GM23338 (cell line): ENCODE measurements around the gene ZNF880. TPM values are rescaled to one million over a fixed set of nuclear protein-coding genes. Genes with fewer than 3 reads are reported as not detected.

Experiments used
- ATAC-seq: fragments of 200-7000 bp; cut with Tn5 transposase; 3 replicates; pipeline ENCODE4 v1.9.1; 2020
- DNase-seq: peaks from one replicate; pipeline ENCODE4 v3.0.0-alpha.2; 2015; ENCODE audit warnings: low spot score
- H2AFZ ChIP-seq: fragments of 200-600 bp; sonication (generic); 2 replicates; pipeline ENCODE4 v1.8.0; 2016; ENCODE audit warnings: antibody characterized with exemption, mild to moderate bottlenecking, moderate library complexity
- H3F3A ChIP-seq: fragments of 200-600 bp; sonication (generic); replicated peaks from 2 replicates; pipeline ENCODE4 v1.8.0; 2017; ENCODE audit warnings: antibody characterized with exemption, mixed run types, low read depth
- H3K27ac ChIP-seq: fragments of 200-600 bp; sonication (generic); 2 replicates; pipeline ENCODE4 v1.6.1; 2016; ENCODE audit warnings: low read depth
- H3K27me3 ChIP-seq: fragments of 200-600 bp; sonication (generic); 2 replicates; pipeline ENCODE4 v1.8.0; 2016; ENCODE audit warnings: mild to moderate bottlenecking, mixed run types, moderate library complexity; ENCODE audit not compliant: insufficient read depth
- H3K36me3 ChIP-seq: fragments of 200-600 bp; sonication (generic); 2 replicates; pipeline ENCODE4 v1.8.0; 2016; ENCODE audit warnings: mild to moderate bottlenecking; ENCODE audit not compliant: insufficient read depth
- H3K4me1 ChIP-seq: fragments of 200-600 bp; sonication (generic); 2 replicates; pipeline ENCODE4 v1.8.0; 2016; ENCODE audit warnings: mild to moderate bottlenecking, moderate library complexity; ENCODE audit not compliant: insufficient read depth
- H3K4me2 ChIP-seq: fragments of 200-600 bp; sonication (generic); 2 replicates; pipeline ENCODE4 v1.7.1; 2017; ENCODE audit warnings: mixed run types
- H3K4me3 ChIP-seq: fragments of 200-600 bp; sonication (generic); 2 replicates; pipeline ENCODE4 v1.6.1; 2016; ENCODE audit warnings: mixed run types
- H3K79me2 ChIP-seq: fragments of 200-600 bp; sonication (generic); replicated peaks from 2 replicates; pipeline ENCODE4 v1.8.0; 2017; ENCODE audit warnings: mild to moderate bottlenecking; ENCODE audit not compliant: insufficient read depth
- H3K9me2 ChIP-seq: fragments of 200-600 bp; sonication (generic); 2 replicates; pipeline ENCODE4 v1.8.0; 2017; ENCODE audit not compliant: insufficient read depth
- H4K20me1 ChIP-seq: fragments of 200-600 bp; sonication (generic); replicated peaks from 2 replicates; pipeline ENCODE4 v1.8.0; 2017; ENCODE audit warnings: mild to moderate bottlenecking; ENCODE audit not compliant: insufficient read depth
- H3K27ac Mint-ChIP-seq: 2 replicates; pipeline ENCODE4 v1.8.0; 2020; ENCODE audit warnings: inconsistent platforms, mild to moderate bottlenecking, moderate library complexity, mixed read lengths
- H3K27me3 Mint-ChIP-seq: 3 replicates; pipeline ENCODE4 v1.8.0; 2022; ENCODE audit warnings: low read depth, mild to moderate bottlenecking, moderate library complexity, mixed read lengths, inconsistent platforms; ENCODE audit not compliant: insufficient read depth, poor library complexity
- H3K36me3 Mint-ChIP-seq: 3 replicates; pipeline ENCODE4 v1.8.0; 2021; ENCODE audit warnings: low read depth, mild to moderate bottlenecking, inconsistent platforms, moderate library complexity, mixed read lengths
- H3K4me1 Mint-ChIP-seq: 3 replicates; pipeline ENCODE4 v1.8.0; 2020; ENCODE audit warnings: mild to moderate bottlenecking, inconsistent platforms, mixed read lengths
- H3K4me3 Mint-ChIP-seq: 3 replicates; pipeline ENCODE4 v1.8.0; 2021; ENCODE audit warnings: moderate library complexity, mild to moderate bottlenecking, inconsistent platforms, mixed read lengths
- H3K9me3 Mint-ChIP-seq: 3 replicates; pipeline ENCODE4 v1.8.0; 2020; ENCODE audit warnings: moderate library complexity, mild to moderate bottlenecking, inconsistent platforms, mixed read lengths
- CREB1 ChIP-seq: fragments of 250-450 bp; sonication (Bioruptor Pico); IDR thresholded peaks from 2 replicates; pipeline ENCODE4 v1.5.0; 2020; ENCODE audit warnings: low read depth, mild to moderate bottlenecking, moderate library complexity
- EZH2 ChIP-seq: fragments of 200-600 bp; sonication (generic); IDR thresholded peaks from one replicate; pipeline ENCODE4 v1.8.0; 2017; ENCODE audit warnings: antibody characterized with exemption, mild to moderate bottlenecking, low read depth; ENCODE audit not compliant: unreplicated experiment
- EZH2phosphoT487 ChIP-seq: fragments of 200-600 bp; sonication (generic); IDR thresholded peaks from one replicate; pipeline ENCODE4 v1.8.1; 2018; ENCODE audit warnings: antibody characterized with exemption; ENCODE audit not compliant: unreplicated experiment
- JUNB ChIP-seq: IDR thresholded peaks from one replicate; pipeline ENCODE4 v1.6.1; 2016; ENCODE audit warnings: antibody characterized with exemption; ENCODE audit not compliant: unreplicated experiment
- POLR2AphosphoS5 ChIP-seq: IDR thresholded peaks from 2 replicates; pipeline ENCODE4 v1.6.1; 2016; ENCODE audit warnings: antibody characterized with exemption, low read depth
- STAT1 ChIP-seq: IDR thresholded peaks from one replicate; pipeline ENCODE4 v1.6.1; 2016; ENCODE audit warnings: antibody characterized with exemption; ENCODE audit not compliant: unreplicated experiment
- ZNF114 ChIP-seq: fragments of 250-450 bp; sonication (Bioruptor Pico); IDR thresholded peaks from 2 replicates; pipeline ENCODE4 v1.5.0; 2020; ENCODE audit warnings: mild to moderate bottlenecking, moderate library complexity
- polyA plus RNA-seq: library from polyadenylated mRNA; unstranded; fragments of >200 nt; fragmentation: Nextera tagmentation; extraction: Ambion mirVana; gene quantifications from 2 replicates; pipeline ENCODE4 v1.2.1, GENCODE V29; 2016
- total RNA-seq: library from RNA; depleted of rRNA; stranded (reverse); fragments of >200 nt; shearing (Covaris generic); gene quantifications from 2 replicates; pipeline ENCODE4 v1.2.3, GENCODE V29; 2014
- TF ChIP-seq, protein P1 (sequence below): IDR thresholded peaks from one replicate; pipeline ENCODE4 v1.6.1; 2018; ENCODE audit warnings: antibody characterized with exemption; ENCODE audit not compliant: unreplicated experiment
- TF ChIP-seq, protein P2 (sequence below): fragments of 250-450 bp; sonication (Bioruptor Pico); IDR thresholded peaks from 2 replicates; pipeline ENCODE4 v1.5.0; 2020; ENCODE audit warnings: mild to moderate bottlenecking, moderate library complexity

Gene ZNF880
- total and polyA plus RNA-seq, 2 experiments from 2014 or later = 49.1 to 57.4 TPM

DNA sequence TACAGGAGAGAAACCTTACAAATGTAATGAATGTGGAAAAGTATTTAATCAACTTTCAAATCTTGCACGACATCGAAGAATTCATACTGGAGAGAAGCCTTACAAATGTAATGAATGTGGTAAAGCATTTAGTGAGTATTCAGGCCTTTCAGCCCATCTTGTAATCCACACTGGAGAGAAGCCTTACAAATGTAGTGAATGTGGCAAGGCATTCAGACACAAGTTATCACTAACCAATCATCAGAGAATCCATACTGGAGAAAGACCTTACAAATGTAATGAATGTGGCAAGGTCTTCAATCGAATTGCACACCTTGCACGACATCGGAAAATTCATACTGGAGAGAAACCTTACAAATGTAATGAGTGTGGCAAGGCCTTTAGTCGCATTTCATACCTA is 47.3 kb upstream of the ZNF880 start (continued):
- TF ChIP-seq, protein P1, sequence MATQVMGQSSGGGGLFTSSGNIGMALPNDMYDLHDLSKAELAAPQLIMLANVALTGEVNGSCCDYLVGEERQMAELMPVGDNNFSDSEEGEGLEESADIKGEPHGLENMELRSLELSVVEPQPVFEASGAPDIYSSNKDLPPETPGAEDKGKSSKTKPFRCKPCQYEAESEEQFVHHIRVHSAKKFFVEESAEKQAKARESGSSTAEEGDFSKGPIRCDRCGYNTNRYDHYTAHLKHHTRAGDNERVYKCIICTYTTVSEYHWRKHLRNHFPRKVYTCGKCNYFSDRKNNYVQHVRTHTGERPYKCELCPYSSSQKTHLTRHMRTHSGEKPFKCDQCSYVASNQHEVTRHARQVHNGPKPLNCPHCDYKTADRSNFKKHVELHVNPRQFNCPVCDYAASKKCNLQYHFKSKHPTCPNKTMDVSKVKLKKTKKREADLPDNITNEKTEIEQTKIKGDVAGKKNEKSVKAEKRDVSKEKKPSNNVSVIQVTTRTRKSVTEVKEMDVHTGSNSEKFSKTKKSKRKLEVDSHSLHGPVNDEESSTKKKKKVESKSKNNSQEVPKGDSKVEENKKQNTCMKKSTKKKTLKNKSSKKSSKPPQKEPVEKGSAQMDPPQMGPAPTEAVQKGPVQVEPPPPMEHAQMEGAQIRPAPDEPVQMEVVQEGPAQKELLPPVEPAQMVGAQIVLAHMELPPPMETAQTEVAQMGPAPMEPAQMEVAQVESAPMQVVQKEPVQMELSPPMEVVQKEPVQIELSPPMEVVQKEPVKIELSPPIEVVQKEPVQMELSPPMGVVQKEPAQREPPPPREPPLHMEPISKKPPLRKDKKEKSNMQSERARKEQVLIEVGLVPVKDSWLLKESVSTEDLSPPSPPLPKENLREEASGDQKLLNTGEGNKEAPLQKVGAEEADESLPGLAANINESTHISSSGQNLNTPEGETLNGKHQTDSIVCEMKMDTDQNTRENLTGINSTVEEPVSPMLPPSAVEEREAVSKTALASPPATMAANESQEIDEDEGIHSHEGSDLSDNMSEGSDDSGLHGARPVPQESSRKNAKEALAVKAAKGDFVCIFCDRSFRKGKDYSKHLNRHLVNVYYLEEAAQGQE = no peak
- TF ChIP-seq, protein P2, sequence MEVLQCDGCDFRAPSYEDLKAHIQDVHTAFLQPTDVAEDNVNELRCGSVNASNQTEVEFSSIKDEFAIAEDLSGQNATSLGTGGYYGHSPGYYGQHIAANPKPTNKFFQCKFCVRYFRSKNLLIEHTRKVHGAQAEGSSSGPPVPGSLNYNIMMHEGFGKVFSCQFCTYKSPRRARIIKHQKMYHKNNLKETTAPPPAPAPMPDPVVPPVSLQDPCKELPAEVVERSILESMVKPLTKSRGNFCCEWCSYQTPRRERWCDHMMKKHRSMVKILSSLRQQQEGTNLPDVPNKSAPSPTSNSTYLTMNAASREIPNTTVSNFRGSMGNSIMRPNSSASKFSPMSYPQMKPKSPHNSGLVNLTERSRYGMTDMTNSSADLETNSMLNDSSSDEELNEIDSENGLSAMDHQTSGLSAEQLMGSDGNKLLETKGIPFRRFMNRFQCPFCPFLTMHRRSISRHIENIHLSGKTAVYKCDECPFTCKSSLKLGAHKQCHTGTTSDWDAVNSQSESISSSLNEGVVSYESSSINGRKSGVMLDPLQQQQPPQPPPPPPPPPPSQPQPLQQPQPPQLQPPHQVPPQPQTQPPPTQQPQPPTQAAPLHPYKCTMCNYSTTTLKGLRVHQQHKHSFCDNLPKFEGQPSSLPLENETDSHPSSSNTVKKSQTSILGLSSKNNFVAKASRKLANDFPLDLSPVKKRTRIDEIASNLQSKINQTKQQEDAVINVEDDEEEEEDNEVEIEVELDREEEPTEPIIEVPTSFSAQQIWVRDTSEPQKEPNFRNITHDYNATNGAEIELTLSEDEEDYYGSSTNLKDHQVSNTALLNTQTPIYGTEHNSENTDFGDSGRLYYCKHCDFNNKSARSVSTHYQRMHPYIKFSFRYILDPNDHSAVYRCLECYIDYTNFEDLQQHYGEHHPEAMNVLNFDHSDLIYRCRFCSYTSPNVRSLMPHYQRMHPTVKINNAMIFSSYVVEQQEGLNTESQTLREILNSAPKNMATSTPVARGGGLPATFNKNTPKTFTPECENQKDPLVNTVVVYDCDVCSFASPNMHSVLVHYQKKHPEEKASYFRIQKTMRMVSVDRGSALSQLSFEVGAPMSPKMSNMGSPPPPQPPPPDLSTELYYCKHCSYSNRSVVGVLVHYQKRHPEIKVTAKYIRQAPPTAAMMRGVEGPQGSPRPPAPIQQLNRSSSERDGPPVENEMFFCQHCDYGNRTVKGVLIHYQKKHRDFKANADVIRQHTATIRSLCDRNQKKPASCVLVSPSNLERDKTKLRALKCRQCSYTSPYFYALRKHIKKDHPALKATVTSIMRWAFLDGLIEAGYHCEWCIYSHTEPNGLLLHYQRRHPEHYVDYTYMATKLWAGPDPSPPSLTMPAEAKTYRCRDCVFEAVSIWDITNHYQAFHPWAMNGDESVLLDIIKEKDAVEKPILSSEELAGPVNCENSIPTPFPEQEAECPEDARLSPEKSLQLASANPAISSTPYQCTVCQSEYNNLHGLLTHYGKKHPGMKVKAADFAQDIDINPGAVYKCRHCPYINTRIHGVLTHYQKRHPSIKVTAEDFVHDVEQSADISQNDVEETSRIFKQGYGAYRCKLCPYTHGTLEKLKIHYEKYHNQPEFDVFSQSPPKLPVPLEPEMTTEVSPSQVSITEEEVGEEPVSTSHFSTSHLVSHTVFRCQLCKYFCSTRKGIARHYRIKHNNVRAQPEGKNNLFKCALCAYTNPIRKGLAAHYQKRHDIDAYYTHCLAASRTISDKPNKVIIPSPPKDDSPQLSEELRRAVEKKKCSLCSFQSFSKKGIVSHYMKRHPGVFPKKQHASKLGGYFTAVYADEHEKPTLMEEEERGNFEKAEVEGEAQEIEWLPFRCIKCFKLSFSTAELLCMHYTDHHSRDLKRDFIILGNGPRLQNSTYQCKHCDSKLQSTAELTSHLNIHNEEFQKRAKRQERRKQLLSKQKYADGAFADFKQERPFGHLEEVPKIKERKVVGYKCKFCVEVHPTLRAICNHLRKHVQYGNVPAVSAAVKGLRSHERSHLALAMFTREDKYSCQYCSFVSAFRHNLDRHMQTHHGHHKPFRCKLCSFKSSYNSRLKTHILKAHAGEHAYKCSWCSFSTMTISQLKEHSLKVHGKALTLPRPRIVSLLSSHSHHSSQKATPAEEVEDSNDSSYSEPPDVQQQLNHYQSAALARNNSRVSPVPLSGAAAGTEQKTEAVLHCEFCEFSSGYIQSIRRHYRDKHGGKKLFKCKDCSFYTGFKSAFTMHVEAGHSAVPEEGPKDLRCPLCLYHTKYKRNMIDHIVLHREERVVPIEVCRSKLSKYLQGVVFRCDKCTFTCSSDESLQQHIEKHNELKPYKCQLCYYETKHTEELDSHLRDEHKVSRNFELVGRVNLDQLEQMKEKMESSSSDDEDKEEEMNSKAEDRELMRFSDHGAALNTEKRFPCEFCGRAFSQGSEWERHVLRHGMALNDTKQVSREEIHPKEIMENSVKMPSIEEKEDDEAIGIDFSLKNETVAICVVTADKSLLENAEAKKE (CRISPR knock-in tag) = no peak
- TF ChIP-seq POLR2AphosphoS5 (no peak), STAT1 (no peak)

DNA sequence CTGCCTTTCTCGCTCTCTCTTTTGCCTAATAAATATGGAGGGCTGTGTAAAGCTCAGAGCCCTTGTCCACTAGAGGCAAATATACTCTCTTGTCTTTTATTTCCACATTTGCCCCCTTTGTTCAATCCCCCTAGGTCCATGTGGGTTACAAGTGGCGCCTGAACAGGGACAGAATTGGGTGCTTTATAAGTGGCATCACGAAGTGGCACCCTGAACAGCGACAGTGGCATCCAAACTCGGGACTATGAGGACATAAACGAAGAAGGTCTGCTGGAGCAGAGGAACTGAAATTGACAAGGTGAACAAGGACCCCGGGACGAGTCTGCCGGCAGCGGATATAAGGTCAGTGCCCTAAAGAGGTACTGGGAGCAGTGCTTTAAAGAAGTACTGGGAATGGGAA is 38.0 kb upstream of the ZNF880 start:
- Mint-ChIP-seq H3K27ac (no peak overlapping the region), H3K4me1 (no peaks in the 10 kb centered on the region), H3K4me3 (no peak overlapping the region), H3K9me3 (peaks cover 82% of the 10 kb centered on the region), H3K27me3 (peaks cover 9% of the 10 kb centered on the region), H3K36me3 (peaks cover 44% of the 10 kb centered on the region)
- DNase-seq (no peak), ATAC-seq (no peak)
- Histone ChIP-seq H3K4me3 (no peak overlapping the region), H2AFZ (no peak overlapping the region), H3K4me2 (no peak overlapping the region), H3F3A (no peaks in the 10 kb centered on the region), H3K4me1 (no peaks in the 10 kb centered on the region), H3K36me3 (no peaks in the 10 kb centered on the region), H3K27ac (no peak overlapping the region), H4K20me1 (no peaks in the 10 kb centered on the region), H3K9me2 (no peaks in the 10 kb centered on the region), H3K79me2 (no peaks in the 10 kb centered on the region), H3K27me3 (no peaks in the 10 kb centered on the region)
- TF ChIP-seq EZH2phosphoT487 (no peak), EZH2 (no peak), ZNF114 (CRISPR knock-in tag) (no peak), JUNB (no peak), CREB1 (CRISPR knock-in tag) (no peak)
